Measurements from ENCODE around the gene ZFP3.

DNA sequence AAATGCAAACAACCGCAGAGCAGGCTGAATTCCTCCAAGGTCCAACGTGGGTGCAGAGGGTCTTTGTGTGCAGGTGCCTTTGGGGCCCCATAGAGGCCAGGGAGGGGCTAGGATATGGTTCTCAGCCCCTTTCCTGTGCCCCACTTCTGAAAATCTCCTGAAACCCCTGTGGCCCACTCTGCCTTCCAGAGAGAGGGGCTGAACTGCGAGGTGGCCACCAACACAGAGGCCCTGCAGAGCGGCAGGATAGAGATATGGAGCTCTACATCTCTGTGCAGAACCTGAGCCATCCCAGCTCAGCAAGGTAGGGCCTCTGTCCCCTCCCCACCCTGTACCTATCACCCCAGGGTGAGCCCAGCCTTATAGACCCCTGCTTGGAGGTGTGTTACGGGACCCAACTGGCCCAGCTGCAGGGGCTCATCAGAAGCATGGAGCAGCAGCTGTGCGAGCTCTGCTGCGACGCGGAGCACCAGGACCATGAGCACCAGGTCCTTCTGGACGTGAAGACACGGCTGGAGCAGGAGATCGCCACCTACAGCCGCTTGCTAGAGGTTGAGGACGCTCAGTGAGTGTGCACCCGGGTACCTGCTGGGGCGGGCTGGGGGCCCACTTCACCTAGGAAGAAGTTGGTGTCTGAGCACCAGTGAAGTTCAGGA lies 43.0 kb downstream of the ZFP3 start:
- TF ChIP-seq POLR2AphosphoS5 (IDR thresholded peaks at IDR 0.05) (no peak), EP300 (IDR thresholded peaks at IDR 0.05) (no peak), POLR2A (IDR thresholded peaks at IDR 0.05) (no peak)
- TF ChIP-seq, protein P1, sequence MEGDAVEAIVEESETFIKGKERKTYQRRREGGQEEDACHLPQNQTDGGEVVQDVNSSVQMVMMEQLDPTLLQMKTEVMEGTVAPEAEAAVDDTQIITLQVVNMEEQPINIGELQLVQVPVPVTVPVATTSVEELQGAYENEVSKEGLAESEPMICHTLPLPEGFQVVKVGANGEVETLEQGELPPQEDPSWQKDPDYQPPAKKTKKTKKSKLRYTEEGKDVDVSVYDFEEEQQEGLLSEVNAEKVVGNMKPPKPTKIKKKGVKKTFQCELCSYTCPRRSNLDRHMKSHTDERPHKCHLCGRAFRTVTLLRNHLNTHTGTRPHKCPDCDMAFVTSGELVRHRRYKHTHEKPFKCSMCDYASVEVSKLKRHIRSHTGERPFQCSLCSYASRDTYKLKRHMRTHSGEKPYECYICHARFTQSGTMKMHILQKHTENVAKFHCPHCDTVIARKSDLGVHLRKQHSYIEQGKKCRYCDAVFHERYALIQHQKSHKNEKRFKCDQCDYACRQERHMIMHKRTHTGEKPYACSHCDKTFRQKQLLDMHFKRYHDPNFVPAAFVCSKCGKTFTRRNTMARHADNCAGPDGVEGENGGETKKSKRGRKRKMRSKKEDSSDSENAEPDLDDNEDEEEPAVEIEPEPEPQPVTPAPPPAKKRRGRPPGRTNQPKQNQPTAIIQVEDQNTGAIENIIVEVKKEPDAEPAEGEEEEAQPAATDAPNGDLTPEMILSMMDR (IDR thresholded peaks at IDR 0.05), result no peak

All from stomach (tissue), 4 donors.